K562 (cell line): Measurements from ENCODE around the gene CCDC78. TPM values are rescaled to one million over a fixed set of nuclear protein-coding genes. Genes with fewer than 3 reads are reported as not detected.

ENCODE experiments used
- ATAC-seq: fragments of 200-7000 bp; cut with Tn5 transposase; 3 replicates; pipeline ENCODE4 v1.9.1; 2020; ENCODE audit warnings: moderate library complexity
- BruUV-seq: library from RNA; stranded (reverse); fragments of 400-500 nt; replicated peaks from 2 replicates; lab custom pipeline; 2021; lab: Mats Ljungman, UMichigan
- CTCF ChIA-PET: fragments of 300-600 bp; formaldehyde crosslinking; extraction: SDS; loops from one replicate; lab custom pipeline; 2021; ENCODE audit warnings: low intra/inter-chr PET ratio; lab: Yijun Ruan, JAX
- POLR2A ChIA-PET: fragments of 300-600, 350-650 bp; sonication (Branson Sonifier 250); formaldehyde crosslinking; extraction: SDS; loops from one replicate; lab custom pipeline; 2021; ENCODE audit warnings: antibody characterized with exemption, inconsistent platforms; lab: Yijun Ruan, JAX
- DNase-seq, 4 experiments: peaks; one replicate each; pipeline versions ENCODE4 v3.0.0 to v3.0.0-alpha.2; 2011 to 2018; ENCODE audit warnings: low spot score in 3 of 4, mixed read lengths in 3 of 4; ENCODE audit errors: extremely low read depth in 1 of 4
- FAIRE-seq: peaks from 2 replicates; lab custom pipeline; 2011; peaks lifted over from hg19 to GRCh38; lab: Jason Lieb, UNC
- H2AFZ ChIP-seq: 2 replicates; pipeline ENCODE4 v1.6.0; 2011; ENCODE audit warnings: low read depth, low read length, control low read depth, inconsistent platforms
- H3K27ac ChIP-seq: fragments of 200-600 bp; 3 replicates; pipeline ENCODE4 v1.8.0; 2011; ENCODE audit warnings: low read depth, mild to moderate bottlenecking, control low read depth, inconsistent platforms, low read length, moderate library complexity, mixed read lengths; ENCODE audit errors: extremely low read depth
- H3K27me3 ChIP-seq, 2 experiments: fragments of 300-600 bp in 1 of 2; 2 replicates in 1 of 2; 3 replicates in 1 of 2; pipeline versions ENCODE4 v1.6.0 to v1.8.0; 2011; ENCODE audit warnings: inconsistent platforms in 2 of 2, low read length in 2 of 2, mild to moderate bottlenecking in 1 of 2, mixed read lengths in 1 of 2, moderate library complexity in 1 of 2; ENCODE audit not compliant: control insufficient read depth in 2 of 2, insufficient read depth in 2 of 2
- H3K36me3 ChIP-seq: fragments of 300-600 bp; 3 replicates; pipeline ENCODE4 v1.8.0; 2011; ENCODE audit warnings: mild to moderate bottlenecking, low read length, inconsistent platforms; ENCODE audit not compliant: control insufficient read depth, insufficient read depth
- H3K4me1 ChIP-seq, 2 experiments: fragments of 200-600 bp in 1 of 2; replicated peaks in 1 of 2; 2 replicates in 1 of 2; 3 replicates in 1 of 2; pipeline versions ENCODE4 v1.5.1 to v1.8.0; 2011; ENCODE audit warnings: inconsistent platforms in 2 of 2, low read length in 2 of 2, mild to moderate bottlenecking in 1 of 2, mixed read lengths in 1 of 2, moderate library complexity in 1 of 2; ENCODE audit not compliant: control insufficient read depth in 2 of 2, insufficient read depth in 2 of 2
- H3K4me2 ChIP-seq: 2 replicates; pipeline ENCODE4 v1.6.1; 2011; ENCODE audit warnings: low read length, control low read depth, inconsistent platforms, mixed read lengths; ENCODE audit not compliant: insufficient read depth
- H3K4me3 ChIP-seq: fragments of 200-600 bp; sonication (generic), shearing (Covaris generic); 2 replicates; pipeline ENCODE4 v1.5.1; 2016; ENCODE audit warnings: control low read depth, inconsistent platforms
- H3K79me2 ChIP-seq: fragments of 200-600 bp; 3 replicates; pipeline ENCODE4 v1.8.0; 2011; ENCODE audit warnings: low read length, inconsistent platforms; ENCODE audit not compliant: control insufficient read depth, insufficient read depth
- H3K9ac ChIP-seq, 2 experiments: 2 replicates each; pipeline versions ENCODE4 v1.6.0 to v1.6.1; 2011; ENCODE audit warnings: low read depth in 2 of 2, low read length in 2 of 2, control low read depth in 1 of 2, inconsistent platforms in 1 of 2, mild to moderate bottlenecking in 1 of 2, mixed read lengths in 1 of 2; ENCODE audit not compliant: insufficient read depth in 1 of 2
- H3K9me1 ChIP-seq: one replicate; pipeline ENCODE4 v1.6.0; 2011; ENCODE audit warnings: inconsistent platforms, mild to moderate bottlenecking, low read length, moderate library complexity; ENCODE audit not compliant: control insufficient read depth, insufficient read depth
- H3K9me3 ChIP-seq: replicated peaks from 2 replicates; pipeline ENCODE4 v1.5.1; 2011; ENCODE audit warnings: low read depth, low read length, inconsistent platforms; ENCODE audit not compliant: control insufficient read depth, insufficient read depth
- H4K20me1 ChIP-seq: replicated peaks from 2 replicates; pipeline ENCODE4 v1.6.1; 2011; ENCODE audit warnings: low read length, inconsistent platforms, mixed read lengths; ENCODE audit not compliant: control insufficient read depth, insufficient read depth
- BHLHE40 ChIP-seq: IDR thresholded peaks from 2 replicates; pipeline ENCODE4 v1.6.1; 2011; ENCODE audit warnings: low read length, improper control_type of control experiment
- C11orf30 ChIP-seq: fragments of 450-650 bp; IDR thresholded peaks from 2 replicates; pipeline ENCODE4 v1.6.1; 2016; ENCODE audit warnings: low read depth, mild to moderate bottlenecking
- KDM4B ChIP-seq, 2 experiments: fragments of 450-650 bp in 1 of 2; sonication (generic) in 1 of 2; IDR thresholded peaks; 2 replicates each; pipeline ENCODE4 v1.6.1; 2016 to 2017; ENCODE audit warnings: borderline replicate concordance in 2 of 2, antibody characterized with exemption in 1 of 2, low read depth in 1 of 2, mild to moderate bottlenecking in 1 of 2
- MBD1 ChIP-seq: fragments of 250-450 bp; sonication (Bioruptor Pico); IDR thresholded peaks from 2 replicates; pipeline ENCODE4 v1.8.0; 2022; ENCODE audit warnings: inconsistent platforms
- NRF1 ChIP-seq, 2 experiments: fragments of 450-650 bp; IDR thresholded peaks in 1 of 2; conservative IDR thresholded peaks in 1 of 2; 2 replicates each; pipeline ENCODE4 v1.6.1; 2014; ENCODE audit warnings: mild to moderate bottlenecking in 2 of 2
- TARDBP ChIP-seq: fragments of 450-650 bp; IDR thresholded peaks from 2 replicates; pipeline ENCODE4 v1.6.1; 2016
- ZBTB33 ChIP-seq: sonication (generic); formaldehyde crosslinking; IDR thresholded peaks from 2 replicates; pipeline ENCODE4 v1.8.1; 2023; ENCODE audit warnings: mild to moderate bottlenecking, missing genetic modification reagents
- ZNF143 ChIP-seq: sonication (generic); formaldehyde crosslinking; IDR thresholded peaks from 2 replicates; pipeline ENCODE4 v1.9.0; 2022; ENCODE audit warnings: mild to moderate bottlenecking, missing genetic modification reagents
- ZNF165 ChIP-seq: fragments of 250-450 bp; sonication (Bioruptor Pico); IDR thresholded peaks from 2 replicates; pipeline ENCODE4 v1.4.0; 2020; ENCODE audit warnings: borderline replicate concordance
- ZNF740 ChIP-seq, 3 experiments: fragments of 200-800 bp in 1 of 3; sonication (Bioruptor generic) in 1 of 3; sonication (generic) in 1 of 3; formaldehyde crosslinking in 1 of 3; IDR thresholded peaks; 2 replicates each; pipeline versions ENCODE4 v1.6.1 to v1.8.0; 2016 to 2022; ENCODE audit warnings: mild to moderate bottlenecking in 2 of 3, missing compliant biosample characterization in 2 of 3, missing genetic modification characterization in 2 of 3, missing genetic modification reagents in 1 of 3
- WGBS: fragments of 100-300 bp; shearing (Covaris generic); methylation state at CpG from one replicate; pipeline ENCODE4 v1.1.6; 2016; ENCODE audit warnings: low coverage, mixed read lengths; ENCODE audit not compliant: insufficient coverage; ENCODE audit errors: missing lambda C conversion rate; 5-methylcytosine and 5-hydroxymethylcytosine counted together
- in situ Hi-C: fragments of 300-500 bp; cut with MboI; formaldehyde crosslinking; loops from 4 replicates; pipeline ENCODE4 v1.15.0; 2018; ENCODE audit warnings: inconsistent platforms, mixed read lengths
- intact Hi-C: fragments of 100-400 bp; cut with micrococcal nuclease; formaldehyde crosslinking; loops from 2 replicates; pipeline ENCODE4 v1.14.2; 2022
- polyA plus RNA-seq, 8 experiments: library from polyadenylated mRNA; depleted of rRNA in 4 of 8; stranded (reverse) in 5 of 8; unstranded in 3 of 8; fragments of >200 nt; fragmentation: Nextera tagmentation in 2 of 8; fragmentation: Illumina TruSeq in 1 of 8; extraction: Ambion mirVana in 2 of 8; extraction: Trizol in 1 of 8; gene quantifications; 2 replicates each; pipeline versions ENCODE4 v1.2.1 to v1.2.3, GENCODE V29; 2011 to 2014; ENCODE audit warnings: inconsistent platforms in 1 of 8, missing spikeins in 1 of 8
- total RNA-seq, 7 experiments: library from RNA; depleted of rRNA in 6 of 7; stranded (reverse); fragments of >200 nt in 6 of 7; fragmentation: Illumina TruSeq in 2 of 7; extraction: Trizol in 2 of 7; gene quantifications; 2 replicates each; pipeline versions ENCODE4 v1.2.1 to v1.2.3, GENCODE V29; 2011 to 2021; ENCODE audit warnings: low replicate concordance in 1 of 7
- TF ChIP-seq, protein P1 (sequence below): sonication (generic); formaldehyde crosslinking; IDR thresholded peaks from 2 replicates; pipeline ENCODE4 v1.8.0; 2022; ENCODE audit warnings: mild to moderate bottlenecking, low read depth, missing genetic modification reagents

The CCDC78 gene
- total and polyA plus RNA-seq, 9 of the 15 experiments (the other 6 are each of a cell fraction or from before 2014, with no cell fraction given): 0.24 to 17.7 (median 2.9) TPM

- peak; percentile 98 for TF ChIP-seq ZBTB33 (CRISPR knock-in tag)
Observed at GRCh38 chr16:684961-685696, 41.1 kb downstream of the CCDC78 start (continued).

GRCh38 chr16:684071-684794 is 42.0 kb downstream of the CCDC78 start, which contains the start of gene JMJD8:
TSS of gene JMJD8 (minus strand) at chr16:684334. CDS start at chr16:684319, 15 bp downstream.
- DNase-seq (peak; percentile 83 to 97 (median 90)), FAIRE-seq (peak; percentile 92), ATAC-seq (peak; percentile 76)
- in situ Hi-C loops: no loop called here
- Histone ChIP-seq H3K4me1 (peaks cover 27 to 96% of the 10 kb centered on the region in 2 experiments), H3K27ac (peak within 1 kb of the TSS; percentile 88), H3K36me3 (peaks cover 66% of the 10 kb centered on the region), H3K4me2 (peak within 1 kb of the TSS; percentile 75), H3K27me3 (no peaks in the 10 kb centered on the region), H3K9me3 (no peaks in the 10 kb centered on the region), H3K79me2 (peaks cover 47% of the 10 kb centered on the region), H4K20me1 (peaks cover 21% of the 10 kb centered on the region), H3K9ac (peak within 1 kb of the TSS; percentile 71 to 98), H3K4me3 (peak within 1 kb of the TSS; percentile 98), H2AFZ (peak within 1 kb of the TSS; percentile 24; the same call in 1 of the 2 replicates), H3K9me1 (peaks cover 13% of the 10 kb centered on the region)
- ChIA-PET POLR2A (interaction anchor here (0.6 to 0.8 kb wide), 5 partner anchors 9 to 442 kb away, joined by 3 to 6 read pairs (median 3); partner anchors contain the start of gene RHBDL1), CTCF (no interaction called here)
- intact Hi-C loops: loop anchor here (5.0 kb wide), 1 partner anchor 287 kb away; the partner anchor contains the start of gene NME4
- no TSS peak for BruUV-seq
- 17% methylated on average over 42 of the region's 91 CpGs for WGBS
- TF ChIP-seq C11orf30 (peak; percentile 70), ZNF740 (CRISPR knock-in tag; IDR thresholded peaks at IDR 0.05) (0 out of 2 replicates have a peak, but pooled peaks have one; percentile 28), ZNF740 (tag; IDR thresholded peaks at IDR 0.05) (no peak), MBD1 (no peak), BHLHE40 (peak; percentile 57; the same call in 1 of the 2 replicates), KDM4B (IDR thresholded peaks at IDR 0.05; ENCODE audit: borderline replicate concordance in 2 of 2, low read depth in 1 of 2) (peak in 1 of 2 experiments; percentile 43; a peak in 1 of 4 replicates), NRF1 (conservative IDR thresholded peaks at IDR 0.05 in 1 of 2, IDR thresholded peaks at IDR 0.05 in 1 of 2) (peak in 1 of 2 experiments; percentile 39; a peak in 2 of 4 replicates), TARDBP (0 out of 2 replicates have a peak, but pooled peaks have one; percentile 2), ZNF143 (CRISPR knock-in tag) (peak; percentile 82), ZNF165 (CRISPR knock-in tag) (no peak)
- TF ChIP-seq, protein P1, sequence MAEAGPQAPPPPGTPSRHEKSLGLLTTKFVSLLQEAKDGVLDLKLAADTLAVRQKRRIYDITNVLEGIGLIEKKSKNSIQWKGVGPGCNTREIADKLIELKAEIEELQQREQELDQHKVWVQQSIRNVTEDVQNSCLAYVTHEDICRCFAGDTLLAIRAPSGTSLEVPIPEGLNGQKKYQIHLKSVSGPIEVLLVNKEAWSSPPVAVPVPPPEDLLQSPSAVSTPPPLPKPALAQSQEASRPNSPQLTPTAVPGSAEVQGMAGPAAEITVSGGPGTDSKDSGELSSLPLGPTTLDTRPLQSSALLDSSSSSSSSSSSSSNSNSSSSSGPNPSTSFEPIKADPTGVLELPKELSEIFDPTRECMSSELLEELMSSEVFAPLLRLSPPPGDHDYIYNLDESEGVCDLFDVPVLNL (CRISPR knock-in tag): no peak
